Amygdala (tissue), 56 donors: ENCODE results near the gene C6orf15.
A peak's percentile ranks its signal among the peaks of the same experiment; 100 is the strongest.

Experiments used
- DNase-seq, 56 donors: peaks; one replicate each; lab custom pipeline; 2025; lab: John Stamatoyannopoulos, UW

C6orf15 gene

GRCh38 chr6:31075528-31075927, 36.8 kb downstream of the C6orf15 start:
- DNase-seq, result no peak

GRCh38 chr6:31074401-31074800, 38.0 kb downstream of the C6orf15 start:
- DNase-seq, result no peak

GRCh38 chr6:31070711-31071197, 41.6 kb downstream of the C6orf15 start:
- DNase-seq, result peak in 50 of 56 donors; percentile 16 to 89 (median 60)

GRCh38 chr6:31068669-31069340, 43.6 kb downstream of the C6orf15 start:
- DNase-seq, result peak in 54 of 56 donors; percentile 13 to 94 (median 75)

- peak in 21 of 56 donors; percentile 12 to 86 (median 42) for DNase-seq
These were observed 44.3 kb downstream of the C6orf15 start for GRCh38 chr6:31067891-31068668.

- peak in 2 of 56 donors; percentile 8 for DNase-seq
These were observed 45.3 kb downstream of the C6orf15 start for GRCh38 chr6:31067028-31067427.

- DNase-seq, result no peak
These were observed 46.8 kb downstream of the C6orf15 start for GRCh38 chr6:31065556-31065955.

- DNase-seq, result no peak
These were observed 48.4 kb downstream of the C6orf15 start for GRCh38 chr6:31063906-31064435.
